Coronary artery (tissue), 2 donors: Measurements from ENCODE around the gene LY86.
A peak's percentile ranks its signal among the peaks of the same experiment; 100 is the strongest.
"Not testable (repeated sequence)": the region's sequence is repeated elsewhere in the genome, so short reads cannot be mapped to it uniquely, and the experiment has no call there.

Source experiments
- DNase-seq: peaks from one replicate; pipeline ENCODE4 v3.0.0-alpha.2; 2017; ENCODE audit warnings: low spot score
- H3K27ac ChIP-seq, 2 donors: fragments of 200-600 bp; sonication (generic); one replicate each; pipeline ENCODE4 v1.5.1; 2016 to 2019
- H3K4me3 ChIP-seq: fragments of 200-600 bp; sonication (generic); 2 replicates; pipeline ENCODE4 v1.5.1; 2016; ENCODE audit warnings: mild to moderate bottlenecking, moderate library complexity
- CTCF ChIP-seq: fragments of 200-600 bp; sonication (generic); IDR thresholded peaks from one replicate; pipeline ENCODE4 v1.5.1; 2019; ENCODE audit warnings: antibody characterized with exemption

Gene LY86

GRCh38 chr6:6659600-6660327, 71.2 kb downstream of the LY86 start:
- H3K27ac ChIP-seq: no peak overlapping the region
- no peak for DNase-seq
- no peak for TF ChIP-seq CTCF
- H3K4me3 ChIP-seq: no peak overlapping the region

- TF ChIP-seq CTCF: no peak
- peak overlapping the region in 1 of 2 donors; percentile 36 for H3K27ac ChIP-seq
- DNase-seq: no peak
- H3K4me3 ChIP-seq: no peak overlapping the region
Observed at GRCh38 chr6:6660339-6661045, 72.0 kb downstream of the LY86 start.

GRCh38 chr6:6661191-6661590, 72.7 kb downstream of the LY86 start:
- Histone ChIP-seq H3K4me3 (no peak overlapping the region), H3K27ac (no peak overlapping the region)
- no peak for DNase-seq
- no peak for TF ChIP-seq CTCF

- no peak for DNase-seq
Observed at GRCh38 chr6:6661684-6662083, 73.2 kb downstream of the LY86 start.

GRCh38 chr6:6663421-6664135, 75.1 kb downstream of the LY86 start:
- peak; percentile 31 for DNase-seq
- Histone ChIP-seq H3K4me3 (no peak overlapping the region), H3K27ac (no peak overlapping the region)
- TF ChIP-seq CTCF: no peak

More at GRCh38 chr6:6661684-6662083, 73.2 kb downstream of the LY86 start:
- Histone ChIP-seq H3K27ac (no peak overlapping the region), H3K4me3 (no peak overlapping the region)
- TF ChIP-seq CTCF: no peak

- no peak for TF ChIP-seq CTCF
- Histone ChIP-seq H3K27ac (no peak overlapping the region), H3K4me3 (no peak overlapping the region)
- DNase-seq: peak; percentile 24
Observed at GRCh38 chr6:6665555-6666243, 77.2 kb downstream of the LY86 start.

- not testable (repeated sequence) for H3K27ac ChIP-seq, H3K4me3 ChIP-seq, DNase-seq
Observed at GRCh38 chr6:6670150-6670549, 81.6 kb downstream of the LY86 start.
